DND-41 (cell line): ENCODE measurements around the gene WRAP73.
A peak's percentile ranks its signal among the peaks of the same experiment; 100 is the strongest.

ENCODE experiments used
- ATAC-seq: fragments of 200-7000 bp; cut with Tn5 transposase; 3 replicates; pipeline ENCODE4 v1.9.1; 2021; ENCODE audit warnings: low read depth; ENCODE audit not compliant: insufficient read depth
- DNase-seq: peaks from one replicate; pipeline ENCODE4 v3.0.0-alpha.2; 2020
- H2AFZ ChIP-seq: 2 replicates; pipeline ENCODE4 v1.6.0; 2012; ENCODE audit warnings: low read depth, low read length
- H3K27ac ChIP-seq: 2 replicates; pipeline ENCODE4 v1.5.1; 2012; ENCODE audit warnings: low read length, inconsistent platforms
- H3K27me3 ChIP-seq: fragments of 200-600 bp; sonication (generic); 2 replicates; pipeline ENCODE4 v1.6.0; 2012; ENCODE audit warnings: low read length, mild to moderate bottlenecking, inconsistent platforms; ENCODE audit not compliant: insufficient read depth, poor library complexity
- H3K36me3 ChIP-seq: 2 replicates; pipeline ENCODE4 v1.5.1; 2012; ENCODE audit warnings: low read length, inconsistent platforms; ENCODE audit not compliant: insufficient read depth
- H3K4me1 ChIP-seq: 2 replicates; pipeline ENCODE4 v1.5.1; 2012; ENCODE audit warnings: mild to moderate bottlenecking, low read length; ENCODE audit not compliant: insufficient read depth
- H3K4me2 ChIP-seq: 2 replicates; pipeline ENCODE4 v1.6.0; 2012; ENCODE audit warnings: mild to moderate bottlenecking, moderate library complexity, low read length, inconsistent platforms; ENCODE audit not compliant: insufficient read depth
- H3K4me3 ChIP-seq, 2 experiments: fragments of 200-600 bp in 1 of 2; shearing (Covaris generic) in 1 of 2; 2 replicates each; pipeline ENCODE4 v1.5.1; 2012 to 2016; ENCODE audit warnings: inconsistent platforms in 2 of 2, low read length in 2 of 2, mild to moderate bottlenecking in 2 of 2, low read depth in 1 of 2, moderate library complexity in 1 of 2
- H3K79me2 ChIP-seq: 2 replicates; pipeline ENCODE4 v1.6.0; 2012; ENCODE audit warnings: low read length, inconsistent platforms; ENCODE audit not compliant: insufficient read depth
- H3K9ac ChIP-seq: 2 replicates; pipeline ENCODE4 v1.6.0; 2012; ENCODE audit warnings: low read depth, mild to moderate bottlenecking, inconsistent platforms, low read length, moderate library complexity
- H3K9me3 ChIP-seq: 2 replicates; pipeline ENCODE4 v1.5.1; 2012; ENCODE audit warnings: low read length, moderate library complexity, mild to moderate bottlenecking, inconsistent platforms; ENCODE audit not compliant: insufficient read depth, severe bottlenecking
- H4K20me1 ChIP-seq: 2 replicates; pipeline ENCODE4 v1.6.0; 2012; ENCODE audit warnings: low read length; ENCODE audit not compliant: insufficient read depth
- EZH2 ChIP-seq: IDR thresholded peaks from 3 replicates; pipeline ENCODE4 v1.6.1; 2012; ENCODE audit warnings: borderline replicate concordance, low read depth, mild to moderate bottlenecking, moderate library complexity, low read length, inconsistent platforms; ENCODE audit not compliant: severe bottlenecking
- TF ChIP-seq, protein P1 (sequence below): IDR thresholded peaks from 2 replicates; pipeline ENCODE4 v1.5.1; 2012; ENCODE audit warnings: borderline replicate concordance, low read length, moderate library complexity, mild to moderate bottlenecking; ENCODE audit not compliant: poor library complexity, severe bottlenecking; ENCODE audit errors: extremely low read depth

WRAP73 gene

DNA sequence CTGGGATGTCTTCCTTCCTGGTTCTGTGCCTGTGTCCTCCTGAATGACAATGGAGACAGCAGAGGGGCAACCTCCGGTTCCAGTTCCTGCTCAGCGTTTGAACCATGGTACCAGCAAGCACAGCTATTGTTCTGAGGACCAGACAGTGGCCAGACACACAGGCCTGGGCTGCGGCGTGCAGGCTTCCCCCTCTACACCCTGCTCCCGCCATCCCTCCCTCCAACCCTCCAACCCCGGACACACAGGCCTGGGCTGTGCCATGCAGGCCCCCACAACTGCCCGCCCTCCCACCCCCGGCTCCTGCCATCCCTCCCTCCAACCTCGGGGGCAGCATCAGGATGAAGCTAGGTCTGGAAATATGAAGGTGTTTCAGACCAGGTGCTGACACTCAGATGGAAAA, 33.0 kb downstream of the WRAP73 start:
- Histone ChIP-seq H3K9me3 (no peaks in the 10 kb centered on the region), H3K27me3 (peaks cover 31% of the 10 kb centered on the region), H3K36me3 (no peaks in the 10 kb centered on the region), H3K4me1 (peaks cover 13% of the 10 kb centered on the region), H3K4me3 (no peak overlapping the region), H4K20me1 (peaks cover 21% of the 10 kb centered on the region), H2AFZ (no peak overlapping the region), H3K4me2 (no peak overlapping the region), H3K79me2 (no peaks in the 10 kb centered on the region), H3K27ac (no peak overlapping the region), H3K9ac (no peak overlapping the region)
- DNase-seq = no peak
- TF ChIP-seq, protein P1, sequence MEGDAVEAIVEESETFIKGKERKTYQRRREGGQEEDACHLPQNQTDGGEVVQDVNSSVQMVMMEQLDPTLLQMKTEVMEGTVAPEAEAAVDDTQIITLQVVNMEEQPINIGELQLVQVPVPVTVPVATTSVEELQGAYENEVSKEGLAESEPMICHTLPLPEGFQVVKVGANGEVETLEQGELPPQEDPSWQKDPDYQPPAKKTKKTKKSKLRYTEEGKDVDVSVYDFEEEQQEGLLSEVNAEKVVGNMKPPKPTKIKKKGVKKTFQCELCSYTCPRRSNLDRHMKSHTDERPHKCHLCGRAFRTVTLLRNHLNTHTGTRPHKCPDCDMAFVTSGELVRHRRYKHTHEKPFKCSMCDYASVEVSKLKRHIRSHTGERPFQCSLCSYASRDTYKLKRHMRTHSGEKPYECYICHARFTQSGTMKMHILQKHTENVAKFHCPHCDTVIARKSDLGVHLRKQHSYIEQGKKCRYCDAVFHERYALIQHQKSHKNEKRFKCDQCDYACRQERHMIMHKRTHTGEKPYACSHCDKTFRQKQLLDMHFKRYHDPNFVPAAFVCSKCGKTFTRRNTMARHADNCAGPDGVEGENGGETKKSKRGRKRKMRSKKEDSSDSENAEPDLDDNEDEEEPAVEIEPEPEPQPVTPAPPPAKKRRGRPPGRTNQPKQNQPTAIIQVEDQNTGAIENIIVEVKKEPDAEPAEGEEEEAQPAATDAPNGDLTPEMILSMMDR = no peak
- no peak for TF ChIP-seq EZH2
- no peak for ATAC-seq

DNA sequence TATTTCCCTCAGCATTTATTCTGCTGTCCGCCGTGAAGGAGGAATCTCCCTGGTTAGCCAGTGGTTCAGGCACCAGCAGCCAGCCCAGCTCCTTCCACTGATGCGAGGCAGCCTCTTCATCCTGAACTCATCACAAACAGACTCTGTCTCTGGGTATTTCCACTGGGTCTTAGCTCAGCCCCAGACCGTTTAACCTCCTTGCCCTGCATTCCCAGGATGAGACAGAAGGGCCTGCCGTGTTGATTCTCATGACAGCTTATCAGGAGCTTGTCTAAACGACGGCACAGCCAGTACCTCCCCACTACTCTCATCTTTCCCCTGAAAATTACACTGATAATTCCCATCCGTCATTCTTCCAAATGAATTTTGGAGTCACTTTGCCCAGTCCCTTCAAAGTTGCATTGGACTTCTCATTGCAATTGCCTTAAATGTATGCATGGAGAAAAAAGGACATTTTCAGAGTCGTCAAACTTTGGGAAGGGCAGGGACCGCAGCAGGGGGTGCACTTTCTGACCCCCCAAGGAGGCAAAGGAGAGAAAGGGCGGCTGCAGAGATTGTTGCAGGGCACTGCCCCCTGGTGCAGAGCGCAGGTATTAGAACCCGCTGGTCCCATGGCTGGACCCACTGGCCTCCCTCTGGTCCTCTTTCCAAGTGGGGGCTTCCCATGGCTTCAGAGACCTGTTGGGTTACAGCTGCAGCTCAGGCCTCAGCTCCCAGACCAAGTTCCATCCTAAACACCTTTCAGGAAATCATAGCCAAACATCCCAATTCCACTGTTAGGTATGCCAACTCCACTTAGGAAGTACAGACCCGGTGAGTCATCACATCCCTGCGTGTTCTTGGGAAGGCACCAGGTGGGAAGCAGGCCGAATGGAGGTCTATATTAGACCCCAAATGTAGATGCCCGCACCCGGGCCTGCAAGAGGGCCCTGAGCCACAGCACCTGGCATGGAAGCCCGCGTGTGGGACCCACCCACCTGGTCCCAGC, 34.9 kb downstream of the WRAP73 start:
- Histone ChIP-seq H3K4me3 (no peak overlapping the region), H3K4me1 (peaks cover 29% of the 10 kb centered on the region), H3K9me3 (no peaks in the 10 kb centered on the region), H3K9ac (no peak overlapping the region), H4K20me1 (peaks cover 32% of the 10 kb centered on the region), H3K27ac (no peak overlapping the region), H2AFZ (no peak overlapping the region), H3K79me2 (no peaks in the 10 kb centered on the region), H3K36me3 (no peaks in the 10 kb centered on the region), H3K27me3 (peaks cover 46% of the 10 kb centered on the region), H3K4me2 (no peak overlapping the region)
- ATAC-seq = no peak
- TF ChIP-seq, protein P1 = peak; percentile 57
- no peak for TF ChIP-seq EZH2
- DNase-seq = no peak

DNA sequence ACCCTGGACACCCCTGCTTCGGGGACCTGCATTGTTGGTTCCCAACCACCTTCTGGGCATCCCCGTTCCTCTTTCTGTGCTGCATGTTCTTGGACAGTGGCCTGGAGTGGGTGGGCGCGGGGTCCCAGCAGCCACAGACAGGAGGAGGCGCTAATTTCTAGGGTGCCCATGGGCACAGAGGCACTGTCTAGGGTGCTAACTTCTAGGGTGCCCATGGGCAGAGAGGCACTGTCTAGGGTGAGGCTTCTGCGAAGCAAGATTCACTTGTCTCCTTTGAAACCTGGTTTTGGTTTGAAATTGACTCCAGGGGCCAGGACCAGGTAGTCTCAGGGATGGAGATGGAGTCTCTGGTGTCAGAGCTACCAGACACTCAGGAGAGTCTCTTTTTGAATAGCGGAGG, 37.8 kb downstream of the WRAP73 start:
- H2AFZ ChIP-seq = no peak overlapping the region
- H3K79me2 ChIP-seq = no peaks in the 10 kb centered on the region
- TF ChIP-seq, protein P1 = no peak
- TF ChIP-seq EZH2 = no peak
- no peak for ATAC-seq
- peak overlapping the region in 1 of 2 experiments; percentile 34; a peak in 2 of 4 replicates for H3K4me3 ChIP-seq
- H3K4me2 ChIP-seq = peak overlapping the region; percentile 55
- peaks cover 25% of the 10 kb centered on the region for H3K4me1 ChIP-seq
- no peak overlapping the region for H3K9ac ChIP-seq
- no peaks in the 10 kb centered on the region for H3K36me3 ChIP-seq
- peaks cover 43% of the 10 kb centered on the region for H4K20me1 ChIP-seq
- no peak for DNase-seq
- no peaks in the 10 kb centered on the region for H3K9me3 ChIP-seq
- peaks cover 59% of the 10 kb centered on the region for H3K27me3 ChIP-seq
- no peak overlapping the region for H3K27ac ChIP-seq
